Measurements from ENCODE around the gene TNS3. TPM values are rescaled to one million over a fixed set of nuclear protein-coding genes. Genes with fewer than 3 reads are reported as not detected.

TNS3 gene
- total and polyA plus RNA-seq, 2 of the 13 experiments (the other 11 are each of a cell fraction or from before 2014, with no cell fraction given) = 52.9 to 55.7 TPM

DNA sequence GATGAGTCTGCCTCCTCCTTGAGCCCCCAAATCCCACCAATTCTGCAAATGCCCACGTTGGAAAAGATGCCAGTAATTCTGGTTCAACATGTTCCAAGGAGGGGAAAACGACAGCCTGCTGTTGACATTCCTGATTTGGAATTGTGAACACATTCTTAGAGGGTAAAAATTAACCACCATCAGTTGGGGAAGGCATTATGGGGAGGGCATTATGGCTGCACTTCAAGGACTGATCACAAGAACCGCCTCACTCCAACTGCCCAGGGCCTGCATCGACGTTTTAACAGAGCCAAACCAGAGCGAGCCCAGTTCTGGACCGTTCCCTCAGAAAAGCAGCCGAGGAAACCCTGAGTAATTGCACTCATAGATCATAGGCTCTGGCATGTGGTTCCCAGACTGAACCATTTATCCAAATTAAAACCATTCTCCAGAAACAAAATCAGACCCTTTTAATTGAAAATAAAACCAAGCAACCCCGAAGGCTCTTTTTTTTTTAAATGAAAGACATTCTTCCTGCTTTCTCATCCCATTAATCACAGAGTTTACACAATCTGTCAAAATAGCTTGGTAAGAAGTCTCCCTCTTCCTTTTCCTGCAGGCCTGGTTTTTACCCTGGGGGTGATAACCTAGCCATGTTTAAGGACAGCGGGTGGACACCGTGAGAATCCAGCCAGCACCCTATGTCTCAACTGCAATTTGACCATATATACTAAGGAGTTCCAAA, 8.0 kb downstream of the TNS3 start (continued):
- TF ChIP-seq, protein P1, sequence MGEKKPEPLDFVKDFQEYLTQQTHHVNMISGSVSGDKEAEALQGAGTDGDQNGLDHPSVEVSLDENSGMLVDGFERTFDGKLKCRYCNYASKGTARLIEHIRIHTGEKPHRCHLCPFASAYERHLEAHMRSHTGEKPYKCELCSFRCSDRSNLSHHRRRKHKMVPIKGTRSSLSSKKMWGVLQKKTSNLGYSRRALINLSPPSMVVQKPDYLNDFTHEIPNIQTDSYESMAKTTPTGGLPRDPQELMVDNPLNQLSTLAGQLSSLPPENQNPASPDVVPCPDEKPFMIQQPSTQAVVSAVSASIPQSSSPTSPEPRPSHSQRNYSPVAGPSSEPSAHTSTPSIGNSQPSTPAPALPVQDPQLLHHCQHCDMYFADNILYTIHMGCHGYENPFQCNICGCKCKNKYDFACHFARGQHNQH (CRISPR knock-in tag; IDR thresholded peaks at IDR 0.05) = no peak; the same call in 1 of the 2 replicates
- TF ChIP-seq KAT7 (CRISPR knock-in tag; IDR thresholded peaks at IDR 0.05; ENCODE audit: borderline replicate concordance) = peak; percentile 19; the same call in 1 of the 2 replicates
- no peak for TF ChIP-seq MAFF (IDR thresholded peaks at IDR 0.05; ENCODE audit: low read depth, low read length)
- no peak for TF ChIP-seq ZNF547 (CRISPR knock-in tag; IDR thresholded peaks at IDR 0.05)
- no peak for TF ChIP-seq ZFP36 (IDR thresholded peaks at IDR 0.05; ENCODE audit: borderline replicate concordance, low read depth, low read length, partially characterized antibody)
- TF ChIP-seq, protein P2, sequence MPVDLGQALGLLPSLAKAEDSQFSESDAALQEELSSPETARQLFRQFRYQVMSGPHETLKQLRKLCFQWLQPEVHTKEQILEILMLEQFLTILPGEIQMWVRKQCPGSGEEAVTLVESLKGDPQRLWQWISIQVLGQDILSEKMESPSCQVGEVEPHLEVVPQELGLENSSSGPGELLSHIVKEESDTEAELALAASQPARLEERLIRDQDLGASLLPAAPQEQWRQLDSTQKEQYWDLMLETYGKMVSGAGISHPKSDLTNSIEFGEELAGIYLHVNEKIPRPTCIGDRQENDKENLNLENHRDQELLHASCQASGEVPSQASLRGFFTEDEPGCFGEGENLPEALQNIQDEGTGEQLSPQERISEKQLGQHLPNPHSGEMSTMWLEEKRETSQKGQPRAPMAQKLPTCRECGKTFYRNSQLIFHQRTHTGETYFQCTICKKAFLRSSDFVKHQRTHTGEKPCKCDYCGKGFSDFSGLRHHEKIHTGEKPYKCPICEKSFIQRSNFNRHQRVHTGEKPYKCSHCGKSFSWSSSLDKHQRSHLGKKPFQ (CRISPR knock-in tag; IDR thresholded peaks at IDR 0.05; ENCODE audit: insufficient replicate concordance) = no peak
- no peak for TF ChIP-seq SMARCC2 (IDR thresholded peaks at IDR 0.05)
- TF ChIP-seq ZNF629 (CRISPR knock-in tag; conservative IDR thresholded peaks at IDR 0.05) = peak; percentile 5; the same call in 1 of the 2 replicates
- TF ChIP-seq FOXK2 (IDR thresholded peaks at IDR 0.05) = peak; percentile 29; the same call in 1 of the 2 replicates
- no peak for TF ChIP-seq HMGA1 (CRISPR knock-in tag; conservative IDR thresholded peaks at IDR 0.05)
- TF ChIP-seq AKNA (CRISPR knock-in tag; IDR thresholded peaks at IDR 0.05; ENCODE audit: borderline replicate concordance) = no peak
- TF ChIP-seq CEBPG (CRISPR knock-in tag; IDR thresholded peaks at IDR 0.05) = peak; percentile 35; the same call in 1 of the 2 replicates
- TF ChIP-seq HNRNPH1 (optimal IDR thresholded peaks at IDR 0.05; ENCODE audit: low read depth, low read length) = no peak
- peak; percentile 60; the same call in 1 of the 2 replicates for TF ChIP-seq ZFX (CRISPR knock-in tag; IDR thresholded peaks at IDR 0.05; ENCODE audit: low read depth)
- no peak for TF ChIP-seq NFKB2 (CRISPR knock-in tag; IDR thresholded peaks at IDR 0.05; ENCODE audit: borderline replicate concordance)
- no peak for TF ChIP-seq ZNF232 (CRISPR knock-in tag; IDR thresholded peaks at IDR 0.05; ENCODE audit: borderline replicate concordance)
- TF ChIP-seq ZNF33B (CRISPR knock-in tag; IDR thresholded peaks at IDR 0.05) = no peak
- TF ChIP-seq, protein P3, sequence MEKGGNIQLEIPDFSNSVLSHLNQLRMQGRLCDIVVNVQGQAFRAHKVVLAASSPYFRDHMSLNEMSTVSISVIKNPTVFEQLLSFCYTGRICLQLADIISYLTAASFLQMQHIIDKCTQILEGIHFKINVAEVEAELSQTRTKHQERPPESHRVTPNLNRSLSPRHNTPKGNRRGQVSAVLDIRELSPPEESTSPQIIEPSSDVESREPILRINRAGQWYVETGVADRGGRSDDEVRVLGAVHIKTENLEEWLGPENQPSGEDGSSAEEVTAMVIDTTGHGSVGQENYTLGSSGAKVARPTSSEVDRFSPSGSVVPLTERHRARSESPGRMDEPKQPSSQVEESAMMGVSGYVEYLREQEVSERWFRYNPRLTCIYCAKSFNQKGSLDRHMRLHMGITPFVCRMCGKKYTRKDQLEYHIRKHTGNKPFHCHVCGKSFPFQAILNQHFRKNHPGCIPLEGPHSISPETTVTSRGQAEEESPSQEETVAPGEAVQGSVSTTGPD (CRISPR knock-in tag; IDR thresholded peaks at IDR 0.05) = peak; percentile 79
- TF ChIP-seq PPARG (CRISPR knock-in tag; conservative IDR thresholded peaks at IDR 0.05) = 0 out of 2 replicates have a peak, but pooled peaks have one; percentile 22
- peak; percentile 22; the same call in 1 of the 2 replicates for TF ChIP-seq REPIN1 (CRISPR knock-in tag; IDR thresholded peaks at IDR 0.05; ENCODE audit: borderline replicate concordance, low read depth)

All from HepG2 (cell line).